A673 (cell line): Measurements from ENCODE around the gene TPM2.

ENCODE experiments used
- EZH2 ChIP-seq: fragments of 200-600 bp; sonication (generic); IDR thresholded peaks from 2 replicates; pipeline ENCODE4 v1.6.1; 2017; ENCODE audit warnings: borderline replicate concordance, low read depth, mild to moderate bottlenecking, mixed read lengths, antibody characterized with exemption, low read length; ENCODE audit not compliant: poor library complexity, severe bottlenecking
- TF ChIP-seq, protein P1 (sequence below): fragments of 300-800, 200-600 bp; sonication (generic); conservative IDR thresholded peaks from 2 replicates; pipeline ENCODE4 v1.5.1; 2017; ENCODE audit warnings: low read depth, mild to moderate bottlenecking, antibody characterized with exemption, low read length, moderate library complexity, mixed read lengths

DNA sequence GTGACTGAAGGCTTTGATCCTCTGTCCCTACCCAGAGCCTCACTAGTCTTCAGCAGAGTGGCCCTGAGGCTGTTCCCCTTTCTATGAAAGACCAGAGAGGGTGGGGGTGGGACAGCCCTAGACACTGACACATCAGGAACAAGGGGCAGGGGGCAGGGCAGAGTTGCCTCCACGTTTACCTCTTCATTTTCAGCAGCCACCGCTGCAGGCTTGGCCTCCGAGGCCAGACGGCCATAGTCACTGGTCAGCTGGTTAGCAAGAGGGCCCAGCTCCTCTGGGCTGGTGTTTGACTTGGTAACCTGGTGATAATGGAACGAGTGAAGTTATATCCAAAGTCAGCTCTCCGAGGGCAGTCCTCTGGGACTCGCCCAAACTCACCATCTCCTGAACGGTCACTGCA, 15.6 kb upstream of the TPM2 start:
- TF ChIP-seq EZH2 = no peak
- TF ChIP-seq, protein P1, sequence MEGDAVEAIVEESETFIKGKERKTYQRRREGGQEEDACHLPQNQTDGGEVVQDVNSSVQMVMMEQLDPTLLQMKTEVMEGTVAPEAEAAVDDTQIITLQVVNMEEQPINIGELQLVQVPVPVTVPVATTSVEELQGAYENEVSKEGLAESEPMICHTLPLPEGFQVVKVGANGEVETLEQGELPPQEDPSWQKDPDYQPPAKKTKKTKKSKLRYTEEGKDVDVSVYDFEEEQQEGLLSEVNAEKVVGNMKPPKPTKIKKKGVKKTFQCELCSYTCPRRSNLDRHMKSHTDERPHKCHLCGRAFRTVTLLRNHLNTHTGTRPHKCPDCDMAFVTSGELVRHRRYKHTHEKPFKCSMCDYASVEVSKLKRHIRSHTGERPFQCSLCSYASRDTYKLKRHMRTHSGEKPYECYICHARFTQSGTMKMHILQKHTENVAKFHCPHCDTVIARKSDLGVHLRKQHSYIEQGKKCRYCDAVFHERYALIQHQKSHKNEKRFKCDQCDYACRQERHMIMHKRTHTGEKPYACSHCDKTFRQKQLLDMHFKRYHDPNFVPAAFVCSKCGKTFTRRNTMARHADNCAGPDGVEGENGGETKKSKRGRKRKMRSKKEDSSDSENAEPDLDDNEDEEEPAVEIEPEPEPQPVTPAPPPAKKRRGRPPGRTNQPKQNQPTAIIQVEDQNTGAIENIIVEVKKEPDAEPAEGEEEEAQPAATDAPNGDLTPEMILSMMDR = no peak
